ENCODE results near the gene KPNA3.
"Not testable (repeated sequence)": the region's sequence is repeated elsewhere in the genome, so short reads cannot be mapped to it uniquely, and the experiment has no call there.

The KPNA3 gene

DNA sequence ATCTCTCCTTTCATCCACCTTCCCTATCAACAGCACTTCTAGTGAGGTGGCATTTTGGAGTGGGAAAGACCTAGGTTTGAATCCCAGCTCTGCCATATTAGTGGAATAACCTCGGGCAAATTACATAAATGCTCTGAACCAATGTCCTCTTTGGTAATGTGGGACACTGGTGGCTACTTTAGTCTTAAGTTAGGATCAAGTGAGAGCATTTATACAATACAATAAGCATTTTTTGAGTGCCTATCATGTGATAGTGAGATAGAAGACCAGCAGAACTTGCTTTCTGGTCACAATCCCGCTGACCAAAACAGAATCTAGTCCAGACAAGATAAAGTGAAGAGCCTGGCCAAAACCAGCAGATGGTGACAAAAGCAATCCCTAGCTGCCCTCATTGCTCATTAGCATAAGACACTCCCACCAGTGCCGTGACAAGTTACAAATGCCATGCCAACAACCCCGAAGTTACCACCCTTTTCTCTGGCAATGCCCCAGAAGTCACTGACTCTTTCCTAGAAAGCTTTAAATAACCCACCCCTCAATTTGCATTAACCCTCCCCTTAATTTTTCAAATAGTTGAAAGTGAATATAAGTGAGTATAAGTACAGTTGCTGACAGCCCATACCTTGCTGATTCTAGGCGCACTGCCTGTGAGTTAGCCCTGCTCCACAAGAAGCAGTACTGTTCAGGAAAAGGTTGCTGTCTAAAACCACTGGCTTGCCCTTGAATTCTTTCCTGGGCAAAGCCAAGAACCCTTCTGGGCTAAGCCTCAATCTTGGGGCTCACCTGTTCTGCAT is 28.9 kb upstream of the KPNA3 start:
- peaks cover 18 to 20% of the 10 kb centered on the region in 2 donors for H3K27me3 Mint-ChIP-seq
- H3K9me3 Mint-ChIP-seq, result no peaks in the 10 kb centered on the region
- ATAC-seq (replicated peaks) (peak in 1 of 2 donors; percentile 38), DNase-seq (no peak)
- H3K36me3 Mint-ChIP-seq, result no peaks in the 10 kb centered on the region
- no peaks in the 10 kb centered on the region for H3K4me1 Mint-ChIP-seq
- H3K27ac Mint-ChIP-seq, result no peak overlapping the region
- no peak overlapping the region for H3K4me3 Mint-ChIP-seq

DNA sequence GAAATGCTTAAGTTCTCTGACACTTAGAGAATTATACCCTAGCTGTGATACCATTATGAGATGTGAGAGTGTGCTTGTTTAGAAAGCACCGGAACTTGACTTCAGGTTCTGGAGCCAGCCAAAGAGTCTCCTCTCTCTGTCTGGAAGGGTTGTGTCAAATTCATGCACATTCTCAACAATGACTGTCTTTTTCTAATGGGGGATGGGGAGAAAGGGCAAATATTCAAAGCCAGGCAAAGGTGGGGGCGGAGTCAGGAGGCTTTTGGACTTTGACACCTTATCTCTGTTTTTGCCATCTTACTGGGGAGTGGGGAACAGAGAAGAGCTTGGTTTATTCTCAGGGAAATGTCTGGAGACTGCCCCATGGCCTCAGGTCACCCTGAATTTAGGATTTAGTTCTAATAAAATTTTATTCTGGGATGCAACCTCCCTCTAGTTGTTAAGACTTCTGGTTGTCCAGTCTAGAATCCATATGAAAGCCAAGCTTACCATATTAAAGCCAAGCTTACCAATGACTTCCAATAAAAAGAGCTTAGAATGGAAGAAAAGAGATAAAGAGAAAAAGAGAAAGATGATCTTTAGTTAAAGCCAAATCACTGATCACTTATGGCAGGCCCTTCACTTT is 28.2 kb upstream of the KPNA3 start:
- H3K9me3 Mint-ChIP-seq, result no peaks in the 10 kb centered on the region
- no peak for ATAC-seq (replicated peaks)
- H3K36me3 Mint-ChIP-seq, result no peaks in the 10 kb centered on the region
- H3K27ac Mint-ChIP-seq, result no peak overlapping the region
- H3K4me3 Mint-ChIP-seq, result no peak overlapping the region
- H3K4me1 Mint-ChIP-seq, result no peaks in the 10 kb centered on the region
- H3K27me3 Mint-ChIP-seq, result peaks cover 14 to 20% of the 10 kb centered on the region in 2 donors
- no peak for DNase-seq

DNA sequence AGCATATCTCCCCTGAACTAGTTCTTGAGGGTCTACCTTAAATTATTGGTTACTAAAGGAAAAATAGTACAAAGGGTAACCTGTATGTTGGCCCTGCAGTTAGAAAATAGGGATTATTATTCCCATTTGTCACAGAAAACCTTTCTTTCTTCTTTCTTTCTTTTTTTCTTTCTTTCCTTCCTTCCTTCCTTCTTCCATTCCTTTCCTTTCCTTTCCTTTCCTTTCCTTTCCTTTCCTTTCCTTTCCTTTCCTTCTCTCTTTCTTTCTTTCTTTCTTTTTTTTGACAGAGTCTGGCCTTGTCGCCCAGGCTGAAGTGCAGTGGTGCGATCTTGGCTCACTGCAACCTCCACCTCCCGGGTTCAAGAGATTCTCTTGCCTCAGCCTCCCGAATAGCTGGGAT is 23.6 kb upstream of the KPNA3 start:
- not testable (repeated sequence) for ATAC-seq (replicated peaks); H3K4me1 Mint-ChIP-seq; H3K27ac Mint-ChIP-seq; H3K4me3 Mint-ChIP-seq; H3K9me3 Mint-ChIP-seq; DNase-seq; H3K36me3 Mint-ChIP-seq
- peaks cover 13 to 14% of the 10 kb centered on the region in 2 donors for H3K27me3 Mint-ChIP-seq

DNA sequence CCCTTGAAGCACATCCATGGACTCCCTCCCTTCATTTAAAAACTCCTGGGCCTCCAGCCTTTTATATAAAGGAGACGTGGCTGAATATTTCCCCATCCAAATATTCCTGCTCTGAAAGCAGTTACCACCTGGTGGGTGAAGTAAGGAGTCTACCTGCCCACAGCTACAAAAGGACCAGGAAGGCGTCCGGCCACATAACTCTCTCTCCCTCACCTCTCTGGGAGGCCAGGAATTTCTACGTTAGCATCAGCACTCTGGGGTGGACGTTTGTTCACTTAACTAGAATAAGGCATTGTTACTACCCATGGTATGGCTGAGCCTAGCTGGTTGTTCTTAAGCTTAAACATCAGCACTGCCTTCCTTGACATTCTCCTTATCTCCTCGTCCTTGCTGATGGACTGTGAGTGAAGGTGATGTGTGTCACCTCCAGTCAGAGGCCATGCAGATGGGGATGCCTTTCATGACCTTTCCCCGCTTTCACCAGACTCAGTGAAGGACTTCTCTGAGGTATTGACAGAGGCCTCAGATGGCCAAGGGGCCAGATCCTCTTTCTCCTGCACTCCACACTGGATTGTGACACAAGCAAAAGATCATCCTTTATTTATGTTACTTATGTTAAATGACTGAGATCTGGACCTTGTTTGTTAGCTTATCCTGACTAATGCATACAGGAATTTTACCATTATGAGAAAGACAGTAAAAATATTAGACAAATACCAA is 22.2 kb upstream of the KPNA3 start:
- Mint-ChIP-seq H3K27ac (no peak overlapping the region), H3K36me3 (no peaks in the 10 kb centered on the region), H3K9me3 (no peaks in the 10 kb centered on the region), H3K4me1 (no peaks in the 10 kb centered on the region), H3K4me3 (no peak overlapping the region), H3K27me3 (peaks cover 13 to 14% of the 10 kb centered on the region in 2 donors)
- ATAC-seq (replicated peaks) (no peak), DNase-seq (no peak)

DNA sequence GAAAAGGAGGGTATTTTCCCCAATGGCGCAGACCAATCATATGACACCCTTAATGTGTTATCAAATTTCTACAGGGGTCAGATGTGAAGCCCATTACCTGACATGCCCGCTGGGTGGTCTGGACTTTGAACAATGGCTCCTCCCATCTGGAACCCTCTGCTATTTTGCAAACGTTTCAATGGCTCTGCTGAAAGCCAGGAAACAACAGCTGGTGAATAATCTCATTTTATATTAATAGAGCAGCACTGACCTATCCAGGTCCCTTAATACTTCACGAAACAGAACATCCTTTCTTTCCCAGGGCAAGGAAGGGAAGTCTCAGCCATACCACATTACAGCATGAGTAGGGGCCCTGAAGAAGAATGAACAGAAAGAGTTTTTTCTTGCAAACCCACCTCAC is 20.3 kb upstream of the KPNA3 start:
- H3K4me3 Mint-ChIP-seq, result no peak overlapping the region

GRCh38 chr13:49811527-49811908 is 19.0 kb upstream of the KPNA3 start:
- Mint-ChIP-seq H3K27ac (no peak overlapping the region), H3K4me1 (no peaks in the 10 kb centered on the region), H3K36me3 (no peaks in the 10 kb centered on the region), H3K4me3 (no peak overlapping the region), H3K27me3 (peaks cover 0 to 7% of the 10 kb centered on the region in 2 donors), H3K9me3 (no peaks in the 10 kb centered on the region)
- DNase-seq (no peak), ATAC-seq (replicated peaks) (no peak)

More for the DNA sequence above, 20.3 kb upstream of the KPNA3 start:
- H3K36me3 Mint-ChIP-seq, result no peaks in the 10 kb centered on the region
- ATAC-seq (replicated peaks) (no peak), DNase-seq (no peak)
- H3K27me3 Mint-ChIP-seq, result peaks cover 7 to 14% of the 10 kb centered on the region in 2 donors
- no peak overlapping the region for H3K27ac Mint-ChIP-seq
- no peaks in the 10 kb centered on the region for H3K9me3 Mint-ChIP-seq
- H3K4me1 Mint-ChIP-seq, result no peaks in the 10 kb centered on the region

- Mint-ChIP-seq H3K4me3 (no peak overlapping the region), H3K27ac (no peak overlapping the region), H3K9me3 (no peaks in the 10 kb centered on the region), H3K4me1 (no peaks in the 10 kb centered on the region), H3K36me3 (no peaks in the 10 kb centered on the region), H3K27me3 (peaks cover 6 to 9% of the 10 kb centered on the region in 2 donors)
- ATAC-seq (replicated peaks), result no peak
- no peak for DNase-seq
These were observed 18.4 kb upstream of the KPNA3 start for GRCh38 chr13:49810567-49811526.

DNA sequence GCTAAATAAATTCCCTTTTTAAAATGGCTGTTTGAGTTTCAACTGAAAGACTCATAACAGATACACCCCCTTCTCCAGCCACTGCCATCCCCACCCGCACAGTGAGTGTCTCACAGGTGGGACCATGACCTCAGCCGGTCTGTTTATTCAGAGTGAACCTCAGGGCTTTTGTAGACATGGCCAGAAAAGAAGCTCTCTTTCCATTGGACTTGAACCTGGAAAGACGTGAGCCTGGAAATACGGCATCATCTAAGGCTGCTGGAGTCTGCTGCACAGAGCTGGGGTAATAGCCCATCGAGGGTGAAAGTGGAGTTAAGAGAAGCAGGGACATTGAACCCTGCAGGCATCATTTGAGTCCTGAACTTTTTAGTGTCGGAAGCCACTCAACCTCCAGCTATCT is 15.2 kb upstream of the KPNA3 start:
- Mint-ChIP-seq H3K4me3 (no peak overlapping the region), H3K9me3 (no peaks in the 10 kb centered on the region), H3K4me1 (no peaks in the 10 kb centered on the region), H3K27me3 (peaks cover 10 to 13% of the 10 kb centered on the region in 2 donors), H3K27ac (no peak overlapping the region), H3K36me3 (no peaks in the 10 kb centered on the region)
- DNase-seq (no peak), ATAC-seq (replicated peaks) (no peak)

GRCh38 chr13:49806126-49806536 is 13.6 kb upstream of the KPNA3 start:
- ATAC-seq (replicated peaks) (no peak), DNase-seq (no peak)
- Mint-ChIP-seq H3K27me3 (peaks cover 10 to 17% of the 10 kb centered on the region in 2 donors), H3K9me3 (no peaks in the 10 kb centered on the region), H3K36me3 (no peaks in the 10 kb centered on the region), H3K4me3 (no peak overlapping the region), H3K4me1 (no peaks in the 10 kb centered on the region), H3K27ac (no peak overlapping the region)

DNA sequence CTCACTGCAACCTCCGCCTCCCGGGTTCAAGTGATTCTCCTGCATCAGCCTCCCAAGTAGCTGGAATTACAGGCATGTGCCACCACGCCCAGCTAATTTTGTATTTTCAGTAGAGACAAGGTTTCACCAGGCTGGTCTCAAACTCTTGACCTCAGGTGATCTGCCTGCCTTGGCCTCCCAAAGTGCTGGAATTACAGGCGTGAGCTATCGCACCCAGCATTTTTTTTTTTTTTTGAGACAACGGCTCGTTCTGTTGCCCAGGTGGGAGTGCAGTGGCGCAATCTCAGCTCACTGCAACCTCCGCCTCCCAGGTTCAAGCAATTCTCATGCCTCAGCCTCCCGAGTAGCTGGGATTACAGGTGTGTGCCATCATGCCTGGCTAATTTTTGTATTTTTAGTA is 10.6 kb upstream of the KPNA3 start:
- H3K4me1 Mint-ChIP-seq; H3K9me3 Mint-ChIP-seq; H3K36me3 Mint-ChIP-seq; DNase-seq; H3K27ac Mint-ChIP-seq; ATAC-seq (replicated peaks); H3K4me3 Mint-ChIP-seq: not testable (repeated sequence)
- H3K27me3 Mint-ChIP-seq, result peaks cover 10 to 13% of the 10 kb centered on the region in 2 donors

DNA sequence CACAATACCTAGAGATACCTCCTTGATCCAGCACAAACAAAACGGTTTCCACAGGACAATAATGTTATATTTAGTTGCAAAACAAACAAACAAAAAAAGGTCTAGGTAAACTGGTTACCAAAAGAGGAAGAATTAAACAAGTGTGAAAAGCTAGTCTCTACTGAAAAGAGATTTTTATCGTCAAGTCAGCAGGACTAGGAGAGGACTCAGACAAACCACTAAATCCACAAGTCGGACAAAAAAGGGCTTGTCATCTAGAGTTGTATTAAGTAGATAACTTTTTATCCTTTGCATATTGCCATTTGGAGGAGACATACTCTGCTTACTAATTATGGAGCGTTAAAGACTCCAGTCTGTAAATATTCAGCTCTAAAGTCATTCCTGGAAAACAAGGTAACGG is 9.9 kb upstream of the KPNA3 start:
- DNase-seq (no peak), ATAC-seq (replicated peaks) (no peak)
- Mint-ChIP-seq H3K4me3 (no peak overlapping the region), H3K36me3 (no peaks in the 10 kb centered on the region), H3K27ac (no peak overlapping the region), H3K27me3 (peaks cover 10 to 12% of the 10 kb centered on the region in 2 donors), H3K4me1 (no peaks in the 10 kb centered on the region), H3K9me3 (no peaks in the 10 kb centered on the region)

DNA sequence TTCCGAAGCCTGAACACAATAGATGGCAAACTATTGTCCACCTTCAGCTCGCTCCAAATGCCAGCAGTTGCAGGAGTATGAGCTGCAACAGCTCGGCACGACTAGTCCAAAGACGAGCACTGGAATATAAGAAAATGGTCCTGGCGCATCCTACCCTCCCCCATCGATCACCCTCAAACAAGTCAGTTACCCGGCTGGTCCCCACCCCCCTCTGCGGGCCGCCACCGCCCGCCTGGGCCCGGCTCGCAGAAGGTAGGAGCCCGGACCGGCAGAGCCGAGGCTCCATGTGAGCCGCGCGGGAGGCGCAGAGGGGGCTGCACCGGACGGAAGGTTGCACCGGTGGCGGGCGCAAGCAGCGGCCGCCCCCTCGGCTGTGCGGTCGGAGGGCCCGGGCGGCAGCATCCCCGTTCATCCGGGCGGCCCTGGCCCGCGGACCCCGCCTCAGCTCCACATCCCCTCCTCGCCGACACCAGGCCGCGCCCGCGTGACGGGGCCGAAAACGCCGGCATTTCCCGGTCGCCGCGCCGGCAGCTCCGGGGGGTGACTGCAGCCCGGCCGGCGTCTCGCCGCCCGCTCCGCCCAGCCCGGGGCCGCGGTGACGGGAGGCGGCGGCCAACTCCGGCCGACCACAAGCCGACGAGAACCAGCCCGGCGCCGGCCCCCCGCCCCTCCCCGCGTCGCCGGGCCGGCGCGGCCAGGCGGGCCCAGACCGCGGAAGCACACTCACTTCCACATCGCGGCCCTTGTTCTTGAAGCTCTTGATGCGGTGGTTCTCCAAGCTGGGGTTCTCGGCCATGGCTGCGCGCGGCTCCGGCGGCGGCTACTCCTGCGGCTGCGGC is 552 bp downstream of the KPNA3 start:
- peaks cover 9 to 13% of the 10 kb centered on the region in 2 donors for H3K36me3 Mint-ChIP-seq
- H3K9me3 Mint-ChIP-seq, result no peaks in the 10 kb centered on the region
- H3K4me1 Mint-ChIP-seq, result peaks cover 26 to 37% of the 10 kb centered on the region in 2 donors
- ATAC-seq (replicated peaks) (peak; percentile 26 to 29), DNase-seq (peak; percentile 38)
- H3K4me3 Mint-ChIP-seq, result peak overlapping the region; percentile 89 to 91
- H3K27me3 Mint-ChIP-seq, result no peaks in the 10 kb centered on the region
- peak overlapping the region; percentile 98 for H3K27ac Mint-ChIP-seq

DNA sequence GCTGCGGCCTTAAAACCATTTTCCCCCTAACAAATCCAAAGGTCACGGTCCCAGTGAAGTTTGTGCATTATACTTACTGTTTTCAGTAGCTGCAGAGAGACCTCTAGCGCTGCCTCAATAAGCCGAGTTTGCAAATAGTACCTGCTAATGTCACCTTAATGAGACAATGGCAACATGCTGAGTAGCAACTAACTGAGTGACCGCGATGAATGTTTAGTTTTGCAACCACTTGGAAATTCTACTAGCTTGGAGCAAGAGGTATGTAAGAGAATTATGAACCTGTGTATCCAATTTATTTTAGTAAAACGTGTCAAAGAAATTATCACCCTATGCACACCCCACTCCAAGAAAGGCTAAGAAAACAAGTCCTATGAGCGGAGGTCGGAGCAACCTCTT is 1.2 kb downstream of the KPNA3 start:
- Mint-ChIP-seq H3K4me1 (peaks cover 32 to 43% of the 10 kb centered on the region in 2 donors), H3K4me3 (peak overlapping the region; percentile 89 to 91), H3K9me3 (no peaks in the 10 kb centered on the region), H3K36me3 (peaks cover 9 to 20% of the 10 kb centered on the region in 2 donors), H3K27ac (peak overlapping the region; percentile 96), H3K27me3 (no peaks in the 10 kb centered on the region)
- DNase-seq (peak; percentile 2), ATAC-seq (replicated peaks) (no peak)
